ENCODE results near the gene CDHR1.

- TF ChIP-seq CTCF (IDR thresholded peaks at IDR 0.05) (no peak), USF2 (CRISPR knock-in tag; IDR thresholded peaks at IDR 0.05) (no peak), MAX (CRISPR knock-in tag; IDR thresholded peaks at IDR 0.05) (no peak), AR (CRISPR knock-in tag; IDR thresholded peaks at IDR 0.05) (no peak), SP1 (CRISPR knock-in tag; conservative IDR thresholded peaks at IDR 0.05) (no peak), E2F4 (CRISPR knock-in tag; IDR thresholded peaks at IDR 0.05; ENCODE audit: borderline replicate concordance, low read depth) (no peak), NFYB (CRISPR knock-in tag; conservative IDR thresholded peaks at IDR 0.05; ENCODE audit: low read depth) (no peak), TP53 (CRISPR knock-in tag; IDR thresholded peaks at IDR 0.05) (no peak), PREB (CRISPR knock-in tag; IDR thresholded peaks at IDR 0.05; ENCODE audit: borderline replicate concordance) (no peak), ZNF263 (CRISPR knock-in tag; IDR thresholded peaks at IDR 0.05; ENCODE audit: low read depth) (no peak), JUN (CRISPR knock-in tag; IDR thresholded peaks at IDR 0.05) (no peak), ATF2 (CRISPR knock-in tag; IDR thresholded peaks at IDR 0.05; ENCODE audit: borderline replicate concordance, low read depth) (no peak), ESRRA (CRISPR knock-in tag; IDR thresholded peaks at IDR 0.05; ENCODE audit: borderline replicate concordance) (no peak)
Observed at GRCh38 chr10:84247496-84247895, 53.2 kb downstream of the CDHR1 start.

All from WTC11 (cell line).